Body of pancreas (tissue), 4 donors: ENCODE data around the gene PRPF31. TPM values are rescaled to one million over a fixed set of nuclear protein-coding genes. Genes with fewer than 3 reads are reported as not detected.
"Not testable (repeated sequence)": the region's sequence is repeated elsewhere in the genome, so short reads cannot be mapped to it uniquely, and the experiment has no call there.

Experiments used
- ATAC-seq: fragments of 150-250 bp; one replicate; pipeline ENCODE4 v1.9.1; 2016
- DNase-seq, 4 donors: peaks; one replicate each; pipeline ENCODE4 v3.0.0-alpha.2; 2019
- H3K27ac ChIP-seq, 4 donors: fragments of 200-600 bp; sonication (generic); 1 replicate in 3 of 4; 2 replicates in 1 of 4; pipeline versions ENCODE4 v1.5.1 to v1.6.1; 2016 to 2019; ENCODE audit warnings: mild to moderate bottlenecking in 1 of 4, mixed read lengths in 1 of 4, moderate library complexity in 1 of 4
- H3K27me3 ChIP-seq, 2 donors: fragments of 200-600 bp; sonication (generic); one replicate each; pipeline ENCODE4 v1.6.0; 2016; ENCODE audit warnings: mild to moderate bottlenecking in 1 of 2
- H3K36me3 ChIP-seq, 2 donors: fragments of 200-600 bp; sonication (generic); replicated peaks in 1 of 2; 2 replicates each; pipeline ENCODE4 v1.5.1; 2016; ENCODE audit warnings: low read depth in 2 of 2; ENCODE audit not compliant: insufficient read depth in 1 of 2
- H3K4me1 ChIP-seq: fragments of 200-600 bp; sonication (generic); one replicate; pipeline ENCODE4 v1.6.0; 2016
- H3K4me3 ChIP-seq, 2 donors: fragments of 200-600 bp; sonication (generic); 1 replicate in 1 of 2; 2 replicates in 1 of 2; pipeline ENCODE4 v1.5.1; 2016 to 2019
- H3K9me3 ChIP-seq, 3 donors: fragments of 200-600 bp; sonication (generic); 1 replicate in 2 of 3; 2 replicates in 1 of 3; pipeline ENCODE4 v1.5.1; 2016
- POLR2A ChIP-seq, 3 donors: fragments of 450-650 bp; IDR thresholded peaks; one replicate each; pipeline ENCODE4 v1.6.1; 2016; ENCODE audit warnings: antibody characterized with exemption in 3 of 3, mild to moderate bottlenecking in 2 of 3
- WGBS, 2 donors: methylation state at CpG; one replicate each; pipeline ENCODE4 v1.1.5; 2017; 5-methylcytosine and 5-hydroxymethylcytosine counted together
- intact Hi-C: fragments of 100-400 bp; cut with DNase I; formaldehyde crosslinking; loops from one replicate; pipeline ENCODE4 v1.15.1; 2023
- total RNA-seq, 2 donors: library from RNA; depleted of rRNA; stranded (reverse); fragments of >200 nt; gene quantifications; one replicate each; pipeline ENCODE4 v1.1.0, GENCODE V29; 2016
- TF ChIP-seq, protein P1 (sequence below), 7 experiments: fragments of 450-650 bp in 4 of 7; fragments of 200-600 bp in 3 of 7; sonication (generic) in 3 of 7; IDR thresholded peaks; one replicate each; pipeline ENCODE4 v1.5.1; 2016 to 2019; ENCODE audit warnings: antibody characterized with exemption in 7 of 7

Gene PRPF31
- total RNA-seq, 2 donors from 2014 or later, result 17.8 to 24.1 TPM

DNA sequence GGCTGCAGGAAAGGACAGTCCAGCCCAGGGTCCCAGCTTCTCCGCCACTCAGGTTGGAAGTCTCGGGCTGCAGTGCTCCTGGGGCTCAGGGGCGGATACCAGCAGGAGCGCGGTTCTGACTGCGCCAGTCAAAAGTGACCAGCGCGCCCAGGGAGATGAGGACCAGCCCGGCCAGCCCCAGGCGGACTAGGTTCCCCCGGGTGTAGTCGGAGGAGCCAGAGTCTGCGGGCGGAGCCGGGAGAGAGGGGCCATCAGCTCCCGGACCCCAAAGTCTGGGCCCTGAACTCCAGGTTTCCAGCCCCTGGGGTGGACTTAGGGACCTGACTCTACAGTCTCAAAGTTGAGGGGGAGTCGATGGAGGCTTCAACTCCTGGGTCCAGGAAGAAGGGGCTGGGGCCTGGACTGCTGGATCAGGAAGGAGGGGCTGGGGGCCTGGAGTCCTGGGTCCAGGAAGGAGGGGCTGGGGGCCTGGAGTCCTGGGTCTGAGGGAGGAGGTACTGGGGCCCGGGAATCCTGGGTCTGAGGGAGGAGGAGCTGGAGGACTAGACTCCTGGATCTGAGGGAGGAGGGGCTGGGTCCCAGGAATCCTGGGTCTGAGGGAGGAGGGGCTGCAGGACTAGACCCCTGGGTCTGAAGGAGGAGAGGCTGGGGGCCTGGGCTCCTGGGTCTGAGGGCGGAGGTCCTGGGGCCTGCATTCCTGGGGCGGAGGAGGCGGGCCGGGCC is 20.3 kb upstream of the PRPF31 start:
- H3K36me3 ChIP-seq, result no peaks in the 10 kb centered on the region
- no peak overlapping the region for H3K27ac ChIP-seq
- H3K4me1 ChIP-seq, result peaks cover 9% of the 10 kb centered on the region
- DNase-seq (no peak), ATAC-seq (peak; percentile 13)
- H3K9me3 ChIP-seq, result no peaks in the 10 kb centered on the region
- intact Hi-C loops, result no loop called here
- no peak overlapping the region for H3K4me3 ChIP-seq
- H3K27me3 ChIP-seq, result peaks cover 0 to 18% of the 10 kb centered on the region in 2 donors
- 69% methylated on average over 18 to 22 of the region's 22 CpGs for WGBS, 2 donors
- no peak for TF ChIP-seq POLR2A (IDR thresholded peaks at IDR 0.05)
- TF ChIP-seq, protein P1, sequence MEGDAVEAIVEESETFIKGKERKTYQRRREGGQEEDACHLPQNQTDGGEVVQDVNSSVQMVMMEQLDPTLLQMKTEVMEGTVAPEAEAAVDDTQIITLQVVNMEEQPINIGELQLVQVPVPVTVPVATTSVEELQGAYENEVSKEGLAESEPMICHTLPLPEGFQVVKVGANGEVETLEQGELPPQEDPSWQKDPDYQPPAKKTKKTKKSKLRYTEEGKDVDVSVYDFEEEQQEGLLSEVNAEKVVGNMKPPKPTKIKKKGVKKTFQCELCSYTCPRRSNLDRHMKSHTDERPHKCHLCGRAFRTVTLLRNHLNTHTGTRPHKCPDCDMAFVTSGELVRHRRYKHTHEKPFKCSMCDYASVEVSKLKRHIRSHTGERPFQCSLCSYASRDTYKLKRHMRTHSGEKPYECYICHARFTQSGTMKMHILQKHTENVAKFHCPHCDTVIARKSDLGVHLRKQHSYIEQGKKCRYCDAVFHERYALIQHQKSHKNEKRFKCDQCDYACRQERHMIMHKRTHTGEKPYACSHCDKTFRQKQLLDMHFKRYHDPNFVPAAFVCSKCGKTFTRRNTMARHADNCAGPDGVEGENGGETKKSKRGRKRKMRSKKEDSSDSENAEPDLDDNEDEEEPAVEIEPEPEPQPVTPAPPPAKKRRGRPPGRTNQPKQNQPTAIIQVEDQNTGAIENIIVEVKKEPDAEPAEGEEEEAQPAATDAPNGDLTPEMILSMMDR (IDR thresholded peaks at IDR 0.05), result no peak

DNA sequence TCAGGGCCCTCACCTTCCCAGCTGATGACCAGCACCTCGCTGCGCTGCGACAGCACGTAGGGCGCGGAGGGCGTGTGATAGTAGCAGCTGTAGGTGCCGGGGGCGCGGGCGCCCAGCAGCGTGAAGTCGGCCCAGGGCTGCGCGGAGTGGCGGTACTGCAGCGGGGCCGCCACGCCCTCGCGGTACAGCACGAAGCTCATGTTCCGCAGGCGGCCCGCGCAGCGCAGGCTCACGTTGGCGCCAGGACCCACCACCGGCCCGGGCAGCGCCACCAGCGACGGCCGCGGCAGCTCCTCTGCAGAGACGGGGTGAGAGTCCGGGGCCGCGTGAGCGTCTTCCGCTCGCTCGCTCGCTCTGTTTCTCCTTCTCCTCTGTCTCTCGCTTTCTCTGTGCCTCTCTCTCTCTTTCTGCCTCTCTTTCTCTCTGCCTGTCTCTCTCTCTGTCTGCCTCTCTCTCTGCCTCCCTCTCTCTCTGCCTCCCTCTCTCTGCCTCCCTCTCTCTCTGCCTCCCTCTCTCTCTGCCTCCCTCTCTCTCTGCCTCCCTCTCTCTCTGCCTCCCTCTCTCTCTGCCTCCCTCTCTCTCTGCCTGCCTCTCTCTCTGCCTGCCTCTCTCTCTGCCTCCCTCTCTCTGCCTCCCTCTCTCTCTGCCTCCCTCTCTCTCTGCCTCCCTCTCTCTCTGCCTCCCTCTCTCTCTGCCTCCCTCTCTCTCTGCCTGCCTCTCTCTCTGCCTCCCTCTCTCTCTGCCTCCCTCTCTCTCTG is 19.5 kb upstream of the PRPF31 start:
- DNase-seq (peak in 3 of 4 donors; percentile 52 to 65 (median 60)), ATAC-seq (peak; percentile 65)
- intact Hi-C loops, H3K4me3 ChIP-seq, H3K9me3 ChIP-seq, H3K36me3 ChIP-seq, H3K4me1 ChIP-seq: not testable (repeated sequence)
- peak in 1 of 3 donors; percentile 12 for TF ChIP-seq POLR2A (IDR thresholded peaks at IDR 0.05)
- WGBS, 2 donors, result 0% methylated on average over 18 to 45 of the region's 46 CpGs
- H3K27ac ChIP-seq, result peak overlapping the region in 1 of 4 donors; percentile 69
- H3K27me3 ChIP-seq, result peaks cover 0 to 18% of the 10 kb centered on the region in 2 donors

DNA sequence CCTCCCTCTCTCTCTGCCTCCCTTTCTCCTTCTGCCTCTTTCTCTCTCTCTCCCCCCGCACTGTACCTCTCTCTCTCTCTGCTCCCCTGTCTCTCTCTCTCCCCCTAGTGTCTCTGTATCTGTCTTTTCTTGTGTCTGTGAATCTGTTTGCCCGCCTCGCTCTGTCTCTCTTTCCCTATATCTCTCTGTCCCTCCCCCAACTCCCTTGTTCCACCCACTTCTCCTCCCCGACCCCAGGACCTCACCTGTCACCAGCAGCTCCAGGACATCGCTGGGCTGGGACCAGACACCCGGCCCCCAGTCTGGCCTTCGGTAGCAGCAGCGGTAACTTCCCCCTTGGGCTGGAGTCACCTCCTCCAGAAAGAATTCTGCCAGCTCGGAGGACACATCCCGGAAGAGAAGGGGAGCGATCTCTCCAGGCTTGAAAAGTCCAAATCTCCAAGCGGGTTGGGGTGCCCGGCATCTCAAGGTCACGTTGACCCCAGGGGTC is 18.9 kb upstream of the PRPF31 start:
- no peak for DNase-seq
- H3K27ac ChIP-seq, result peak overlapping the region in 1 of 4 donors; percentile 69
- TF ChIP-seq POLR2A (IDR thresholded peaks at IDR 0.05), result peak in 1 of 3 donors; percentile 15
- TF ChIP-seq, protein P1 (IDR thresholded peaks at IDR 0.05), result peak in 2 of 7 experiments; percentile 11 to 19

DNA sequence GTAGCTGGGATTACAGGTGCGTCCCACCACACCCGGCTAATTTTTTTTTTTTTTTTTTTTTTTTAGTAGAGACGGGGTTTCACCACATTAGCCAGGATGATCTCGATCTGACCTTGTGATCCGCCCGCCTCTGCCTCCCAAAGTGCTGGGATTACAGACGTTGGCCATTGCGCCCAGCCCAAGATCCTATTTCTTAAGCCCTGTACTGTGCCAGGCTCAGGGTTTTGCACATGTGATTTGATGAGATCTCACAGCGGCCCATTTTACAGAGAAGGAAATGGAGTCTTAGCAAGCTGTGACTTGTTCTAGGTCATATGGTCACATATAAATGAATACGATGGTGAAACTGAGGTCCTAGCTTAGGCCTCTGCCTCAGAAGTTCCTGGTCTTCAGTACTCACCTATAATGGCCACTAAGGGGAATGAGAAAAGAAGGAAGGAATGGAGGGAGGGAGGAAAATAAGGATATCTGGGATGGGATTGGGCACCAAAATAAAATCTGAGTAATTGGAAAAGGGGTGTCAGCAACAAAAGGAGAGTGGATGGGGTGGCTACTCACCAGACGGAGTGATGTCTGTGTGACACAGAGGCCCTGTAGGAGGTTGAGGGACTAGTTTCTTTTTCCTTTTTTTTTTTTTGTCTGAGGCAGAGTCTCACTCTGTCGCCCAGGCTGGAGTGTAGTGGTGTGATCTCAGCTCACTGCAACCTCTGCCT is 16.2 kb upstream of the PRPF31 start:
- Histone ChIP-seq H3K36me3 (no peaks in the 10 kb centered on the region), H3K4me1 (peaks cover 27% of the 10 kb centered on the region), H3K27ac (no peak overlapping the region), H3K27me3 (peaks cover 0 to 18% of the 10 kb centered on the region in 2 donors), H3K4me3 (no peak overlapping the region), H3K9me3 (no peaks in the 10 kb centered on the region)
- intact Hi-C loops, result no loop called here
- DNase-seq, result no peak
- ATAC-seq, result no peak
- 81 to 86% methylated on average over 6 to 12 of the region's 12 CpGs for WGBS, 2 donors
- TF ChIP-seq POLR2A (IDR thresholded peaks at IDR 0.05), result no peak
- TF ChIP-seq, protein P1 (IDR thresholded peaks at IDR 0.05), result no peak

More for the DNA sequence above, 18.9 kb upstream of the PRPF31 start:
- intact Hi-C loops, result no loop called here
- H3K9me3 ChIP-seq, result no peaks in the 10 kb centered on the region
- no peaks in the 10 kb centered on the region for H3K36me3 ChIP-seq
- WGBS, 2 donors, result 12 to 22% methylated on average over 14 of the region's 14 CpGs
- H3K4me3 ChIP-seq, result no peak overlapping the region
- no peak for ATAC-seq
- H3K4me1 ChIP-seq, result peaks cover 9% of the 10 kb centered on the region
- H3K27me3 ChIP-seq, result peaks cover 0 to 18% of the 10 kb centered on the region in 2 donors

DNA sequence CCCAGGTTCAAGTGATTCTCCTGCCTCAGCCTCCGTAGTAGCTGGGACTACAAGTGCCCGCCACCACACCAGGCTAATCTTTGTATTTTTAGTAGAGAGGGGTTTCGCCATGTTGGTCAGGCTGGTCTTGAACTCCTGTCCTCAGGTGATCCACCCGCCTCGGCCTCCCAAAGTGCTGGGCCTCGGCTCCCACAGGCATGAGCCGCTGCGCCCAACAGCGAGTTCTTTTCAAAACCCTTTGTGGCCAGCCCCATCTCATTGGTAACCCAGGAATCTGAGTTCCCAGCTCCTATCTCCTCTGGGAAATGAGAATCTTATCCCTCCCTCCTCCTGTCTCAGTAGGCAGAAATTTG is 15.7 kb upstream of the PRPF31 start:
- intact Hi-C loops, H3K4me3 ChIP-seq, DNase-seq, ATAC-seq, H3K27ac ChIP-seq, H3K9me3 ChIP-seq, H3K36me3 ChIP-seq: not testable (repeated sequence)
- Histone ChIP-seq H3K4me1 (peaks cover 28% of the 10 kb centered on the region), H3K27me3 (peaks cover 0 to 18% of the 10 kb centered on the region in 2 donors)
- 70 to 81% methylated on average over 9 of the region's 9 CpGs for WGBS, 2 donors
